H9 (cell line): ENCODE measurements around the gene SEMA3A. TPM values are rescaled to one million over a fixed set of nuclear protein-coding genes. Genes with fewer than 3 reads are reported as not detected.

Source experiments
- DNase-seq: peaks from one replicate; pipeline ENCODE4 v3.0.0-alpha.2; 2017
- H2AFZ ChIP-seq: one replicate; pipeline ENCODE4 v1.6.1; 2013; ENCODE audit warnings: mild to moderate bottlenecking, low read length, control low read depth, moderate library complexity
- H2AK5ac ChIP-seq: 2 replicates; pipeline ENCODE4 v1.6.1; 2013; ENCODE audit warnings: low read length, control low read depth, mixed read lengths; ENCODE audit not compliant: insufficient read length
- H2BK120ac ChIP-seq: one replicate; pipeline ENCODE4 v1.6.1; 2013; ENCODE audit warnings: low read depth, mild to moderate bottlenecking, low read length, control low read depth, inconsistent platforms; ENCODE audit not compliant: poor library complexity, severe bottlenecking
- H2BK12ac ChIP-seq: 2 replicates; pipeline ENCODE4 v1.6.1; 2013; ENCODE audit warnings: low read length, control low read depth, mixed read lengths, low read depth; ENCODE audit not compliant: insufficient read length
- H2BK15ac ChIP-seq: 2 replicates; pipeline ENCODE4 v1.6.1; 2013; ENCODE audit warnings: low read depth, low read length, control low read depth
- H2BK20ac ChIP-seq: one replicate; pipeline ENCODE4 v1.6.1; 2013; ENCODE audit warnings: low read depth, mild to moderate bottlenecking, low read length, control low read depth, inconsistent platforms; ENCODE audit not compliant: poor library complexity, severe bottlenecking
- H2BK5ac ChIP-seq: 2 replicates; pipeline ENCODE4 v1.6.1; 2013; ENCODE audit warnings: low read length, control low read depth, mixed read lengths; ENCODE audit not compliant: insufficient read length
- H3K14ac ChIP-seq: 2 replicates; pipeline ENCODE4 v1.6.1; 2013; ENCODE audit warnings: low read length, control low read depth; ENCODE audit not compliant: insufficient read depth
- H3K18ac ChIP-seq: 2 replicates; pipeline ENCODE4 v1.6.1; 2013; ENCODE audit warnings: low read depth, mild to moderate bottlenecking, mixed read lengths, low read length, control low read depth; ENCODE audit not compliant: insufficient read length
- H3K23ac ChIP-seq: 2 replicates; pipeline ENCODE4 v1.6.1; 2013; ENCODE audit warnings: low read length, control low read depth, mixed read lengths, low read depth; ENCODE audit not compliant: insufficient read length
- H3K23me2 ChIP-seq: 2 replicates; pipeline ENCODE4 v1.6.1; 2013; ENCODE audit warnings: low read depth, mild to moderate bottlenecking, mixed read lengths, low read length, control low read depth; ENCODE audit not compliant: insufficient read length, poor library complexity, severe bottlenecking
- H3K27ac ChIP-seq: 2 replicates; pipeline ENCODE4 v1.5.1; 2013; ENCODE audit warnings: low read length, control low read depth, mixed read lengths, low read depth; ENCODE audit not compliant: insufficient read length
- H3K27me3 ChIP-seq: 2 replicates; pipeline ENCODE4 v1.6.1; 2013; ENCODE audit warnings: low read length, control low read depth, inconsistent platforms; ENCODE audit not compliant: insufficient read depth
- H3K4ac ChIP-seq: 2 replicates; pipeline ENCODE4 v1.6.1; 2013; ENCODE audit warnings: low read depth, mild to moderate bottlenecking, control low read depth, inconsistent platforms, low read length, moderate library complexity
- H3K4me1 ChIP-seq: 2 replicates; pipeline ENCODE4 v1.6.1; 2013; ENCODE audit warnings: low read length, control low read depth, inconsistent platforms; ENCODE audit not compliant: insufficient read depth
- H3K4me2 ChIP-seq: 2 replicates; pipeline ENCODE4 v1.6.1; 2013; ENCODE audit warnings: low read length, control low read depth, mixed read lengths; ENCODE audit not compliant: insufficient read length, insufficient read depth
- H3K56ac ChIP-seq: 2 replicates; pipeline ENCODE4 v1.6.1; 2013; ENCODE audit warnings: low read depth, mild to moderate bottlenecking, mixed read lengths, low read length, control low read depth; ENCODE audit not compliant: insufficient read length
- H3K79me1 ChIP-seq: 2 replicates; pipeline ENCODE4 v1.6.1; 2013; ENCODE audit warnings: low read depth, mild to moderate bottlenecking, moderate library complexity, low read length, control low read depth, inconsistent platforms; ENCODE audit not compliant: insufficient read depth, poor library complexity, severe bottlenecking
- H3K79me2 ChIP-seq: 2 replicates; pipeline ENCODE4 v1.6.1; 2013; ENCODE audit warnings: low read length, control low read depth, inconsistent platforms; ENCODE audit not compliant: insufficient read depth
- H3K9ac ChIP-seq: 2 replicates; pipeline ENCODE4 v1.6.1; 2013; ENCODE audit warnings: low read length, control low read depth, mixed read lengths; ENCODE audit not compliant: insufficient read length; ENCODE audit errors: extremely low read depth
- H3K9me3 ChIP-seq: one replicate; pipeline ENCODE4 v1.6.1; 2013; ENCODE audit warnings: low read depth, low read length, inconsistent platforms; ENCODE audit not compliant: control insufficient read depth
- H3T11ph ChIP-seq: one replicate; pipeline ENCODE4 v1.6.1; 2013; ENCODE audit warnings: mild to moderate bottlenecking, low read length, control low read depth, inconsistent platforms
- H4K20me1 ChIP-seq: one replicate; pipeline ENCODE4 v1.6.1; 2013; ENCODE audit not compliant: control insufficient read depth, insufficient read length, insufficient read depth
- H4K5ac ChIP-seq: 2 replicates; pipeline ENCODE4 v1.6.1; 2013; ENCODE audit warnings: low read depth, mild to moderate bottlenecking, mixed read lengths, low read length, control low read depth; ENCODE audit not compliant: insufficient read length
- H4K8ac ChIP-seq: replicated peaks from 2 replicates; pipeline ENCODE4 v1.6.1; 2013; ENCODE audit warnings: low read length, control low read depth, mixed read lengths, low read depth; ENCODE audit not compliant: insufficient read length
- H4K91ac ChIP-seq: 2 replicates; pipeline ENCODE4 v1.6.1; 2013; ENCODE audit warnings: low read depth, mild to moderate bottlenecking, moderate library complexity, mixed read lengths, low read length, control low read depth; ENCODE audit not compliant: insufficient read length
- H3K27ac Mint-ChIP-seq, 3 experiments: 2 replicates in 2 of 3; 3 replicates in 1 of 3; pipeline ENCODE4 v1.8.0; 2020 to 2021; ENCODE audit warnings: mixed read lengths in 3 of 3, mild to moderate bottlenecking in 1 of 3, moderate library complexity in 1 of 3
- H3K27me3 Mint-ChIP-seq: 2 replicates; pipeline ENCODE4 v1.8.0; 2021; ENCODE audit warnings: low read depth, mild to moderate bottlenecking, moderate library complexity, mixed read lengths
- H3K36me3 Mint-ChIP-seq, 3 experiments: 2 replicates in 2 of 3; 3 replicates in 1 of 3; pipeline ENCODE4 v1.8.0; 2020 to 2021; ENCODE audit warnings: low read depth in 3 of 3, mixed read lengths in 3 of 3; ENCODE audit not compliant: insufficient read depth in 1 of 3
- H3K4me1 Mint-ChIP-seq, 2 experiments: 2 replicates each; pipeline ENCODE4 v1.8.0; 2020; ENCODE audit warnings: mixed read lengths in 2 of 2
- H3K4me3 Mint-ChIP-seq, 2 experiments: 2 replicates in 1 of 2; 3 replicates in 1 of 2; pipeline ENCODE4 v1.8.0; 2020 to 2021; ENCODE audit warnings: mild to moderate bottlenecking in 2 of 2, mixed read lengths in 2 of 2, moderate library complexity in 1 of 2
- H3K9me3 Mint-ChIP-seq, 2 experiments: 2 replicates in 1 of 2; 3 replicates in 1 of 2; pipeline ENCODE4 v1.8.0; 2020; ENCODE audit warnings: mild to moderate bottlenecking in 2 of 2, mixed read lengths in 2 of 2, moderate library complexity in 1 of 2
- CTCF ChIP-seq: fragments of 200-600 bp; sonication (generic); conservative IDR thresholded peaks from 3 replicates; pipeline ENCODE4 v1.8.0; 2021; ENCODE audit warnings: antibody characterized with exemption, mild to moderate bottlenecking
- whole genome bisulfite sequencing: extraction: QIAGEN DNeasy Blood & Tissue Kit; methylation state at CpG from one replicate; pipeline ENCODE4 v1.1.7; 2013; ENCODE audit warnings: missing lambda C conversion rate, low lambda C conversion rate, mixed read lengths; ENCODE audit not compliant: insufficient read length; ENCODE audit errors: extremely low coverage; 5-methylcytosine and 5-hydroxymethylcytosine counted together
- total RNA-seq: library from RNA; stranded (reverse); gene quantifications from 2 replicates; pipeline ENCODE4 v1.2.1, GENCODE V29; 2021

The SEMA3A gene
- total RNA-seq, 1 experiment from 2014 or later: 60.0 TPM

- H4K5ac ChIP-seq: no peak overlapping the region
- H3K27ac Mint-ChIP-seq: no peak overlapping the region
These were observed 247.3 kb downstream of the SEMA3A start for GRCh38 chr7:83947260-83947659.

More at GRCh38 chr7:83947260-83947659, 247.3 kb downstream of the SEMA3A start:
- Histone ChIP-seq H3K14ac (no peak overlapping the region), H3K9ac (no peak overlapping the region), H3K27me3 (no peaks in the 10 kb centered on the region), H3K18ac (no peak overlapping the region), H3K79me1 (no peaks in the 10 kb centered on the region), H3K4ac (no peak overlapping the region), H3K23ac (no peak overlapping the region), H2AFZ (no peak overlapping the region), H2BK15ac (no peak overlapping the region), H3K4me2 (no peak overlapping the region), H3K79me2 (no peaks in the 10 kb centered on the region), H3K4me1 (no peaks in the 10 kb centered on the region), H2BK120ac (no peak overlapping the region), H2BK20ac (no peak overlapping the region), H3K23me2 (no peaks in the 10 kb centered on the region), H2BK5ac (no peak overlapping the region), H4K8ac (no peak overlapping the region), H4K20me1 (no peaks in the 10 kb centered on the region), H3K9me3 (no peaks in the 10 kb centered on the region), H2AK5ac (no peak overlapping the region), H3T11ph (no peak overlapping the region), H3K27ac (no peak overlapping the region), H3K56ac (no peak overlapping the region), H4K91ac (no peak overlapping the region), H2BK12ac (no peak overlapping the region)
- no CpG with 5 or more reads among the region's 2 CpGs for WGBS
- H3K9me3 Mint-ChIP-seq: no peaks in the 10 kb centered on the region
- H3K4me1 Mint-ChIP-seq: peaks cover 2 to 3% of the 10 kb centered on the region in 2 experiments; a peak in 3 of 4 replicates
- H3K36me3 Mint-ChIP-seq: no peaks in the 10 kb centered on the region
- H3K27me3 Mint-ChIP-seq: no peaks in the 10 kb centered on the region
- H3K4me3 Mint-ChIP-seq: no peak overlapping the region
- DNase-seq: peak; percentile 71
- peak; percentile 86 for TF ChIP-seq CTCF
